Left ventricle myocardium inferior (tissue), 1 donor: Measurements from ENCODE around the gene TCEA2. TPM values are rescaled to one million over a fixed set of nuclear protein-coding genes. Genes with fewer than 3 reads are reported as not detected.

Experiments used
- DNase-seq: peaks from one replicate; pipeline ENCODE4 v3.0.0-alpha.2; 2020
- H3K27ac ChIP-seq: fragments of 200-600 bp; replicated peaks from 2 replicates; pipeline ENCODE4 v1.8.0; 2021
- H3K27me3 ChIP-seq: fragments of 200-600 bp; 2 replicates; pipeline ENCODE4 v1.8.0; 2021; ENCODE audit warnings: low read depth
- H3K36me3 ChIP-seq: fragments of 200-600 bp; 2 replicates; pipeline ENCODE4 v1.8.0; 2021
- H3K4me1 ChIP-seq: fragments of 200-600 bp; 2 replicates; pipeline ENCODE4 v1.8.0; 2021
- H3K4me3 ChIP-seq: fragments of 200-600 bp; 2 replicates; pipeline ENCODE4 v1.8.0; 2021; ENCODE audit warnings: mild to moderate bottlenecking, moderate library complexity
- H3K9me3 ChIP-seq: fragments of 200-600 bp; replicated peaks from 2 replicates; pipeline ENCODE4 v1.8.0; 2021
- intact Hi-C: fragments of 100-400 bp; cut with micrococcal nuclease; formaldehyde crosslinking; loops from one replicate; pipeline ENCODE4 v1.11.0; 2022
- total RNA-seq: library from RNA; stranded (reverse); fragmentation: NEBNext Ultra II Directional; extraction: Animal tissue kit (Norgen Biotek cat#: 25700); gene quantifications from one replicate; pipeline ENCODE4 v1.2.1, GENCODE V29; 2021
- TF ChIP-seq, protein P1 (sequence below): fragments of 200-600 bp; IDR thresholded peaks from 2 replicates; pipeline ENCODE4 v1.8.0; 2021; ENCODE audit warnings: antibody characterized with exemption, mild to moderate bottlenecking, borderline replicate concordance
- donor health status: DM: no; HTN: yes; CAD: no; lungs with severe emphysema.

Gene TCEA2
- total RNA-seq, 1 donor from 2014 or later = 38.9 TPM

DNA sequence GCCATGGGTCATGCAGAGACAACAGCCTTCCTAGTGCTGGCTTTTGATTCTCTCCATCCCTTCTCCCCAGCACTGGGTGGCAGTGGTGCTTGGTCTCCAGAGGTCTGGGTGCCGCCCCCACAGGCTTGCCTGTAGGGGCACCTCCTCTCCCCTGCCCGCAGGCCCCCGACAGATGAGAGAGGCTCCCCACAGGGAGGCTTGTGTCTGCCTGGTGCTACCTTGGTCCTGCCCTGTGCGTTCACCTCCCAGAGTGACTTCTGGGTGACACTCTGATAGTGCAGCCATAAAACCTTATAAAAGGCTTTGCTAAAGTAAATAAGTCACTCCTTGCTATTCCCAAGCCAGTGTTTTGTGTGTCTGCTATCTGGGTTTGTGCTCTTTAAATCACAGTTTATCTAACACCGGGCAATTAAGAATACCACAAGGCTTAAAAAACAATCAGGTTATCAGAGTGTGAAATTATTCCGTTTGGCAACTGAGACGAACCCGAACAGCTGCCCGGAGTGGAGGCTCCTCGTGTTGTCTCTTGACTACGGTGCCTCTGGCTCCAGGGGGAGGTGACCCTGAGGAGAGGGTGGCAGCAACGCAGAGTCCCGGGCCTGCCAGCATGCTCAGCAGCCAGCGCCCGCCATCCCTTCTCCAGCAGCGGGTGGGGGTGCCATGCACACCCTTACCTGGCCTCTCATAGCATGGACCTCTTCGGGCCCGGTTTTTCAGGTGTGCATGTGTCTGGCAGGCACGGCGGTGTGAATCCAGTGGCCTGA lies 32.4 kb upstream of the TCEA2 start:
- intact Hi-C loops = no loop called here
- Histone ChIP-seq H3K27me3 (no peaks in the 10 kb centered on the region), H3K4me3 (no peak overlapping the region), H3K27ac (no peak overlapping the region), H3K9me3 (no peaks in the 10 kb centered on the region), H3K36me3 (peaks cover 94% of the 10 kb centered on the region), H3K4me1 (peaks cover 10% of the 10 kb centered on the region)
- TF ChIP-seq, protein P1, sequence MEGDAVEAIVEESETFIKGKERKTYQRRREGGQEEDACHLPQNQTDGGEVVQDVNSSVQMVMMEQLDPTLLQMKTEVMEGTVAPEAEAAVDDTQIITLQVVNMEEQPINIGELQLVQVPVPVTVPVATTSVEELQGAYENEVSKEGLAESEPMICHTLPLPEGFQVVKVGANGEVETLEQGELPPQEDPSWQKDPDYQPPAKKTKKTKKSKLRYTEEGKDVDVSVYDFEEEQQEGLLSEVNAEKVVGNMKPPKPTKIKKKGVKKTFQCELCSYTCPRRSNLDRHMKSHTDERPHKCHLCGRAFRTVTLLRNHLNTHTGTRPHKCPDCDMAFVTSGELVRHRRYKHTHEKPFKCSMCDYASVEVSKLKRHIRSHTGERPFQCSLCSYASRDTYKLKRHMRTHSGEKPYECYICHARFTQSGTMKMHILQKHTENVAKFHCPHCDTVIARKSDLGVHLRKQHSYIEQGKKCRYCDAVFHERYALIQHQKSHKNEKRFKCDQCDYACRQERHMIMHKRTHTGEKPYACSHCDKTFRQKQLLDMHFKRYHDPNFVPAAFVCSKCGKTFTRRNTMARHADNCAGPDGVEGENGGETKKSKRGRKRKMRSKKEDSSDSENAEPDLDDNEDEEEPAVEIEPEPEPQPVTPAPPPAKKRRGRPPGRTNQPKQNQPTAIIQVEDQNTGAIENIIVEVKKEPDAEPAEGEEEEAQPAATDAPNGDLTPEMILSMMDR = no peak
- no peak for DNase-seq

DNA sequence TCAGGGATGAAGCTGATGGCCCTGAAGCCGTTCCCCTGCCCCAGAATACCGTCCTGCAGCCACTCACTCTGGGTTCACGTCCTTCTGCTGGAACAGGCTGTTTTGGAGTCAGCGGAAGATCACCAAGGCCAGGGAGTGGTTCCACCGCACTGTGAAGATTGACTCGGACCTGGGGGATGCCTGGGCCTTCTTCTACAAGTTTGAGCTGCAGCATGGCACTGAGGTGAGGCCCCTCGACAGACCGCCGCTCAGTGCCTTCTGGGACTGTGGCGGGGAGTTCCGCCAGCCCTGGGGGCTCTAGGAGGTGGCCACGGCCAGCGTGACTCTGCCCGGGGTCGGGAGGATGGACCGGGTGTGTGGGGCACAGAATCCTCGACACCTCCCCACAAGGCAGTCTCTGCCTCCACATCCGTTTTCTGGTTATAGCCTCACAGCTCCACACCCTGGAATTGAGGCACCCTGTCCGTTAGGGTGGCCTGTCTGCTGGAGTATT lies 31.1 kb upstream of the TCEA2 start:
- no peak for DNase-seq
- Histone ChIP-seq H3K27me3 (peaks cover 11% of the 10 kb centered on the region), H3K9me3 (no peaks in the 10 kb centered on the region), H3K4me1 (peaks cover 10% of the 10 kb centered on the region), H3K36me3 (peaks cover 81% of the 10 kb centered on the region), H3K4me3 (no peak overlapping the region), H3K27ac (no peak overlapping the region)
- intact Hi-C loops = no loop called here
- TF ChIP-seq, protein P1 = no peak

DNA sequence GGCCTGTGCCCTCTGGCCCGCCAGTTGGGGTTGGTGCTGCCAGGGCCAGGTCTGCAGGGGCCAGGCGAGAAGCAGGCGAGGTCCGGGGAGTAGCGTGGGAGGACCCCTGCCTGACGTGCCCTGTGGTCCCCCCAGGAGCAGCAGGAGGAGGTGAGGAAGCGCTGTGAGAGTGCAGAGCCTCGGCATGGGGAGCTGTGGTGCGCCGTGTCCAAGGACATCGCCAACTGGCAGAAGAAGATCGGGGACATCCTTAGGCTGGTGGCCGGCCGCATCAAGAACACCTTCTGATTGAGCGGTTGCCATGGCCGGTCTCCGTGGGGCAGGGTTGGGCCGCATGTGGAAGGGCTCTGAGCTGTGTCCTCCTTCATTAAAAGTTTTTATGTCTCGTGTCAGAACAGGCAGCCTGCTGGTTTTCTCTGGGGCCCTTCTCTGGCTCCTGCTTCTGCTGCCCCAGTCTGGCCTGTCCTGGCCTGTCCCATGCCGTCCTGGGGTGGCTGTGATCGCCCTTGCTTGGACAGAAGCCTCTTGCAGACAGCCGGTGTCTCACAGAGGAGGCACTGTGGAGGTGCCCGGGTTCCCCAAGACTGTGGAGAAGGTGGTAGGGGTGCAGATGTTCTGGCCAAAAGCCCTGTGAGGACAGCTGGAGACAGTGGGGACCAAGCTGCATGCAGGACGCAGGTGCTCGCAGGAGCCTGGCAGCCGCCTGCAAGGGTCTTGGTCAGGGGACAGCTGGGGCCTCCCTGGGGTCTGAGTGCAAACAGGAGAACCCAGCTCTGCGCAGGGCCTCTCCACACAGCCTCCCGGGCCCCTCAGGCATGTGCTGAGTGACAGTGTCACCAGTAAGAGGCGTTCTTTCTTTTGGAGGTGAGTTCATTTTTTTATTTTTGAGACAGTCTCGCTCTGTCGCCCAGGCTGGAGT lies 30.0 kb upstream of the TCEA2 start:
- DNase-seq = no peak
- H3K9me3 ChIP-seq = no peaks in the 10 kb centered on the region
- H3K27ac ChIP-seq = no peak overlapping the region
- intact Hi-C loops = no loop called here
- H3K4me3 ChIP-seq = no peak overlapping the region
- peaks cover 19% of the 10 kb centered on the region for H3K4me1 ChIP-seq
- H3K27me3 ChIP-seq = peaks cover 22% of the 10 kb centered on the region
- H3K36me3 ChIP-seq = peaks cover 70% of the 10 kb centered on the region
- TF ChIP-seq, protein P1 = no peak

DNA sequence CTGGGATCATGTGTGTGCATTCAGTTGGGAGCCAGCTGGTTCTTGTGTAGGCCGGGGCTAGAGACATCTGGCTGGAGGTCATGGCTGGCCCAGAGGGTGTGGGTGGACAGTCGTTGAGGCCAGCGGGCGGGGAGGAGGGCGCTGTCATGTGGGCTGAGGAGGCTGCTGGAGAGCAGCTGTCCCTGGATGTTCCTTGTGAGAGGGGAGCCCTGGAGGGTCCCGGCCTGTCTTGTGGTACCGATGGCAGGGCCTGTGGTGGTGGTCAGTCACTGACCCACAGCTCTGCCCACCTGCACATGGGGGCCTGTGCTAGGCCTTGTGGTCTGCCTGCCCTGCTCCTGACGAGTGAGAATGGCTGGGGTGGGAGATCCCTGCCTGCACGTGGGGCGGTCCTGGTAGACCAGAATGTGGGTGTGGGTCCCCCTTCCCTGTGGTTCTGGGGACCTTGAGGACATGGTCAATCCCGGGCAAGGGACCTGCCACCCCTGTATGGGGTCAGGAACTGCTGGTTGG lies 29.0 kb upstream of the TCEA2 start:
- Histone ChIP-seq H3K27ac (no peak overlapping the region), H3K4me3 (no peak overlapping the region), H3K27me3 (peaks cover 33% of the 10 kb centered on the region), H3K36me3 (peaks cover 59% of the 10 kb centered on the region), H3K9me3 (no peaks in the 10 kb centered on the region), H3K4me1 (peaks cover 29% of the 10 kb centered on the region)
- intact Hi-C loops = no loop called here
- no peak for DNase-seq
- TF ChIP-seq, protein P1 = no peak
